Posterior vena cava (tissue), 2 donors: ENCODE data around the gene DMRTC1. TPM values are rescaled to one million over a fixed set of nuclear protein-coding genes. Genes with fewer than 3 reads are reported as not detected.

Source experiments
- total RNA-seq, 2 donors: library from RNA; stranded (reverse); fragmentation: NEBNext Ultra II Directional; extraction: Animal tissue kit (Norgen Biotek cat#: 25700); gene quantifications; one replicate each; pipeline ENCODE4 v1.2.1, GENCODE V29; 2021
- donor health status: DM: yes; HTN: yes; CAD: no.
- donor health status: DM: yes; HTN: yes; CAD: no.

DMRTC1 gene
- total RNA-seq, 2 donors from 2014 or later: not detected

Other genes with a start within 250 kb of the DMRTC1 start
- gene PHKA1, start 229.5 kb downstream of the DMRTC1 start, total RNA-seq: 1 to 10 TPM; 5.6 to 7.9 TPM
- not detected for gene DMRTC1B, start 166.9 kb downstream of the DMRTC1 start, total RNA-seq
- gene FAM236B, start 161.2 kb downstream of the DMRTC1 start, total RNA-seq: not detected
- gene FAM236D, start 135.6 kb downstream of the DMRTC1 start, total RNA-seq: not detected
- not detected for gene FAM236C, start 31.2 kb downstream of the DMRTC1 start, total RNA-seq
- gene FAM236A, start 5.6 kb downstream of the DMRTC1 start, total RNA-seq: not detected
- not detected for gene PABPC1L2B, start 59.1 kb upstream of the DMRTC1 start, total RNA-seq
- gene PABPC1L2A, start 135.7 kb upstream of the DMRTC1 start, total RNA-seq: not detected